GM21381 (cell line): Measurements from ENCODE around the gene ADAR.
A peak's percentile ranks its signal among the peaks of the same experiment; 100 is the strongest.

Experiments
- ATAC-seq: cut with Tn5 transposase; IDR thresholded peaks from one replicate; pipeline ENCODE4 v1.9.1; 2021; ENCODE audit warnings: mild to moderate bottlenecking, moderate library complexity; ENCODE audit not compliant: unreplicated experiment

ADAR gene

GRCh38 chr1:154558720-154559465, 49.1 kb downstream of the ADAR start:
- peak; percentile 83 for ATAC-seq

GRCh38 chr1:154557939-154558719, 49.9 kb downstream of the ADAR start, which contains the start of gene UBE2Q1:
TSS of gene UBE2Q1 (minus strand) at chr1:154558662. CDS start at chr1:154558553, 109 bp downstream.
- ATAC-seq, result peak; percentile 12

GRCh38 chr1:154557248-154557938, 50.6 kb downstream of the ADAR start:
- no peak for ATAC-seq

GRCh38 chr1:154556422-154556821, 51.6 kb downstream of the ADAR start:
- no peak for ATAC-seq

- ATAC-seq, result no peak
Measured at GRCh38 chr1:154553056-154554030, 54.6 kb downstream of the ADAR start.

GRCh38 chr1:154552036-154552435, 56.0 kb downstream of the ADAR start:
- no peak for ATAC-seq

- no peak for ATAC-seq
Measured at GRCh38 chr1:154551474-154551873, 56.5 kb downstream of the ADAR start.

- ATAC-seq, result no peak
Measured at GRCh38 chr1:154550657-154551056, 57.3 kb downstream of the ADAR start.

- ATAC-seq, result no peak
Measured at GRCh38 chr1:154550070-154550469, 57.9 kb downstream of the ADAR start.

GRCh38 chr1:154549202-154549770, 58.7 kb downstream of the ADAR start:
- ATAC-seq, result no peak

GRCh38 chr1:154548028-154548427, 60.0 kb downstream of the ADAR start:
- no peak for ATAC-seq

GRCh38 chr1:154547105-154547732, 60.8 kb downstream of the ADAR start:
- no peak for ATAC-seq

GRCh38 chr1:154546264-154547063, 61.5 kb downstream of the ADAR start:
- no peak for ATAC-seq

- ATAC-seq, result no peak
Measured at GRCh38 chr1:154541231-154541630, 66.8 kb downstream of the ADAR start.

- no peak for ATAC-seq
Measured at GRCh38 chr1:154539486-154540483, 68.2 kb downstream of the ADAR start.

- ATAC-seq, result no peak
Measured at GRCh38 chr1:154536570-154536969, 71.4 kb downstream of the ADAR start.
